Dedifferentiated amniotic fluid mesenchymal stem cell (primary cell): ENCODE data around the gene DERL2.

Experiments used
- DNase-seq: peaks from one replicate; pipeline ENCODE4 v3.0.0-alpha.2; 2016; ENCODE audit errors: extremely low spot score

The DERL2 gene

GRCh38 chr17:5501685-5502084 lies 15.7 kb upstream of the DERL2 start:
- no peak for DNase-seq

GRCh38 chr17:5500589-5501391 lies 14.8 kb upstream of the DERL2 start:
- peak; percentile 91 for DNase-seq

GRCh38 chr17:5500247-5500588 lies 14.2 kb upstream of the DERL2 start:
- no peak for DNase-seq

- no peak for DNase-seq
Observed at GRCh38 chr17:5499476-5500231, 13.7 kb upstream of the DERL2 start.

DNA sequence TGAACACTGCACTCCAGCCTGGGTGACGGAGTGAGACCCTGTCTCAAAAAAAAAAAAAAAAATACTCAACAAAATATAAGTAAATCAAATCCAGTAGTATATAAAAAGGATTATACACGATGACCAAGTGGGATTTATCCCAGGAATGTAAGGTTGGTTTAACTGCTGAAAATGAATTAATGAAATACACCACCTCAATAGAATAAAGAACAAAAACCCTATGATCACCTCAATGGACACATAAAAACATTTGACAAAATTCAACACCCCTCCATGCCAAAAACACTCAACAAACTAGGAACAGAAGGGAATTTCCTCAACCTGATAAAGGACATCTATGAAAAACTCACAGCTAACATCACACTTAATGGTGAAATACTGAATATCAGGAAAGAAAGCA lies 7.0 kb upstream of the DERL2 start:
- DNase-seq, result no peak

GRCh38 chr17:5488752-5489151 lies 2.8 kb upstream of the DERL2 start:
- DNase-seq, result no peak

DNA sequence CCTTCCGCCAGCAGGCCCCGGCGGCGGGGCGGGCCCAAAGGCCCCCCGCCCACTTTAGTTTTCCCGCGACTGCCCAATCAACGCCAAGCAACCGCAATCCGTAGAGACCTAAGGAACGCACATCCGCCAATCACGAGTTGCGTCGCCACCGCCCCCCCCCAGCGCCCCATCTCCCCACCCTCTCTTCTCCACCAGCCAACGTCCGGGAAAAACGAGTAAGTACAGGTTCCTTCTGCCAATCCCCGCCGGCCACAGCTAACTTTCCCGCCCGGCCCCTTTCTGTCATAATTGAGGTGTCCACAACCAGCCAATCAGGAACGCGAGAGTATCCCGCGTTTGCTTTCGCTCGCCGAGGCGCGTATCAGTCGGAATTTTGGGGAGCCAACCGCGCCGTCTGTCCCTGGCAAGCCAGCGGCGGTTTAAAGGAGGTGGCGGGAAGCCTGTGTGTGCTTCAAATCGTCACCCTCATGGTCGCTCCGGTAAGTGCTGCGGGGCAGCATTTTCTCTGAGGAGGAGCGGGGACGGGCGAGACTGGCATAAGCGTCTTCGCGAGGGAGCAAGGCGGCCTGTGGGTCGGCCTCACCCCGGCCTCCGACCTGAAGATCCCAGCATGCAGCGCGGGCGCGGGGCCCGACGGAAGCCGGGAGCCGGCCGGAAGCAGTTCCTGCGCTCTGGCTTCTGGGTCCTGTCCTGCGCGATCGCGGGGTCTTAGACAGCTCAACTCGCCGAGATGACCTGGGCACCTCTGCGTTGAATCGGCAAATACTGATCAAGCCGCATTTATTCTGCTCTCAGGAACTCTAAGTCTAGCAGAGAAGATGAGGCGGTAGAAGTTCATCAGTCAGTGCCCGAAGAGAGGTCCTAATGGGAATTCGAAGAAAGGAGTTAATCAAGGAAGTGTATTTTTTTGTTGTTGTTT lies 487 bp upstream of the DERL2 start, which contains the start of gene MIS12:
TSS of gene MIS12 (plus strand) at position 361 of the 919 bp plus-strand sequence. CDS start 2,297 bp downstream, outside the sequence.
- DNase-seq, result peak; percentile 99

DNA sequence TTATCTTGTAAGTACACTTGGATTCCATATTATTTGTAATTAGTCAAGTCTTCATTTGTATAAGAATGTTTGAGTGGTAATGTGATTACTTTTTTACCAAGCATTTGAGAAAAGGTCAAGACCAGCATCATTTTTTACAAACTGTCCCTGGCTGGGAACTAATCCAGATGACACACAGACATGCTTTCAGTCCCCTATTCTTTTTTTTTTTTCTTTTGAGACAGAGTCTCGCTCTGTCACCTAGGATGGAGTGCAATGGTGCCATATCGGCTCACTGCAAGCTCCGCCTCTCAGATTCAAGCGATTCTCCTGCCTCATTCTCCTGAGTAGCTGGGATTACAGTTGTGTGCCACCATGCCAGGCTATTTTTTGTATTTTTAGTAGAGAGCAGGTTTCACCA lies 4.5 kb downstream of the DERL2 start:
- DNase-seq, result no peak

GRCh38 chr17:5480962-5481361 lies 5.0 kb downstream of the DERL2 start:
- DNase-seq, result no peak

DNA sequence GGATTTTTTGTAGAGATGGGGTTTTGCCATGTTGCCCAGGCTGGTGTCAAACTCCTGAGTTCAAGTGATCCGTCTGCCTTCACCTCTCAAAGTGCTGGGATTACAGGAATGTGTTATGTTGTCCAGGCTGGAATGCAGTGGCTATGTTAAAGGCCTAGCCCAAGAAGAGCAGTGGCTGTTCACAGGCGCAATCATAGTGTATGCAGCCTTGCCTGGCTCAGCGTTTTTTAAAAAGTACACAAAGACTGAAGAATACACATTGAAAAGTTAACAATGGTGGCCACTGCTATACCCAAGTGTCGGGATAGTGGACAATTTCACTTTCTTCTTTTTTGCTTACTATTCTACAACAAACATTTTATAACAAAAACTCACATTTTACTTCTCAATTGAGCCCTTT lies 7.0 kb downstream of the DERL2 start:
- DNase-seq, result no peak

DNA sequence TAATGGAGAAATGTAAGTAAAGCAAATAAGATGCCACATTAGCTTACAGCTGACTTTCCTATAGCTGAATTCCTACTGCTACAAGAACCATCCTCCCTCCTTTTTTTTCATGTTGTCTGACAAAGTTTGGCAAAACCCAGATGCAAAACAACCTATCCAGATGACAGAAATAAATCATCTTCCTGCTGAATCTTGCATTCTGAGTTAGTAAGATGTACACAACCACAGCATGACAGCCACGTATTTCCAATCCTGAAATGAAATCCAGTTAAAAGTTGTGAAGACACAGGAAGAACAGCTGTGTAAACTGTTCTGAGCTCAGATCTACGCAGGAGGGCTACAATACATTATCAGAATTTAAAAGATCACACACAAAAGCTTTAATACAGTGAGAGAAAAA lies 12.1 kb downstream of the DERL2 start:
- DNase-seq, result no peak

- DNase-seq, result no peak
Observed at GRCh38 chr17:5472511-5472910, 13.5 kb downstream of the DERL2 start.

DNA sequence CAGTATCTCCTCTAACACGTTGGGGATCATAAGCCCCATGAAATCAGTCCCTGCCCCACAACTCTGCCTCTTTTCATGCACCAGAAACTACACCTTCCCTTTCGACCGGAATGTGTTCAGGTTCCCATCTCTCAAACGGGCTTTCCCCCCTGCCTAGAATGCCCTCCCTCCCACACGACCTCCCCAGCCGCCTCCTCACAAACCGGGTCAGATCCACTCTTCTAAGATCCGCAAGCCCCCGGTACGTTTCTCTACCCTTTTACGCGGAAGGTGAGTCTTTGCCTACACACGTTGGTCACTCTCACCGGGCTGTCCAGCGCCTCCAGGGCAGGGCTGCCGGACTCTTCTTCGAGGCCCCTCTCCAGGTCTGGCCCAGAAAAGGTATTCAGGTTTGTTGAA lies 17.9 kb downstream of the DERL2 start:
- DNase-seq, result no peak

DNA sequence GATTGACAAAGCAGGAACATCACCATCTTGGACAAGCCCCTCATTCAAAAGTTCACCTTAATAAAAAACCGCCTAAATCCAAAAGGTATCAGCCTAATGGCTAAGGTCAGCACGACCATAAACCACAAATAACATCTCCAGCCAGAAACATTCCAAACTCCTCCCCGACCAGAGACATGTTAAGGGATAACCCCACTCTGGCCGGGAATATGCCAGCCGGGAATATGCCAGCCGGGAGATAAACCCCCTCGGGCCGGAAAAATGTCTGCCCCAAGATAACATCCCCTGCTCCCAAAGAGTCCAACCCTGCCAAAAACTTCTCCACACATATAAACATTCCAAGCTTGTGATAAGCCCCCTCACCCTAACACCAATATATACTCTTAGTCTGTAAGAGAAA lies 18.6 kb downstream of the DERL2 start:
- no peak for DNase-seq

- no peak for DNase-seq
Observed at GRCh38 chr17:5466295-5466694, 19.7 kb downstream of the DERL2 start.

DNA sequence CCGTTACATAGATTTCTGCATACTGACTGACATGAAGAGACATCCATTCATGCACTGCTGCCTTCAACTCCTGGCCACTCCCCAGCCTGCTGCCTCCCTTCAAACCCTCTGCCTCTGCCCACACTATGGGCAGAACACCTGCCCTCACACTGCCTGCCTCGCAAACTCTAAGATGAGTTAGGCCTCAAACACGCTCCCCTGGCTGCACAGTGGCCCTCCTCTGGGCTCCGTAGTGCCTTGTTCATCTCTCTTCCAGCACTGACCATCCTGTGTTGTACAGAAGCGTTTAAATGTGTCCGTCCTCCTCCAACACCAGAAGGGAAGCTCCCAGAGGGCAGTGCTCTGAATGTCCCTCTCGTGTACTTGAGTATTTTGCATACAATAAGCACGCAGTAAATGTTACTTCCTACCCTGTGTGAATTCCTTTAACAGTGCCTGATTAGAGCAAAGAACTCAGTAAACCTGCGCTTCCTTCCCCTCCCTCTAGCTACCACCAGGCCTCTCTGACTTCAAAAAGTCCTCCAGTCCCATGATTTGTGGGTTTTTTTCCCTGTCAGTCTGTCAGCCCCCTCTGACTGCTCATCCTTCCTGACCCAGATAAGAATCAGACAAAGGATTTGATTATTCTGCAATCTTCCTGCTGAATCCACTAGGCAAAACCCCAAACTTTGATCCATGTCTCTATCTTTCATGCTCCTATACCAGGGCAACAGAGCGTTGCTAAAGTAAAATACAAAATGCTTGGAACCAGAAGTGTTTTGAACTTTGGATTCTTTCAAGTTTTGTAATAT lies 21.1 kb downstream of the DERL2 start:
- no peak for DNase-seq

GRCh38 chr17:5446786-5447185 lies 39.2 kb downstream of the DERL2 start:
- no peak for DNase-seq

DNA sequence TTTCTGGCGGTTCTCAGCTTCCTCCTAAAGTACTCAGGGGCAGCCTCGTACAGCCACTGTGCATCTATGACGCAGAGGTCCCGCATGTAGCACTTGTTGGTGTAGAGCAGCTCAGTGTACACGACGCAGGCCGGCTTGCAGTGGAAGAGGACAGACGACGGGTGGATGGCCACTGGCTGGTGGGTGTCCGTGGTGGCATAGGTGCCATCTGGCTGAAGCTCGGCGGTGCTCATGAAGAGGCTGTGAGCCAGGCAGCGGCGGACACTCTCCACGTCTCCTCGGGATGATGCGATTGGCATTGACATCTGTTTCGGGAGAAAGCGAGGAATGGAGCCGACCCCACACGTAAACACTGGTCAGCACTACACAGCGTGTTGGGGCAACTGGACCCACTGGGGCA lies 41.8 kb downstream of the DERL2 start:
- no peak for DNase-seq

DNA sequence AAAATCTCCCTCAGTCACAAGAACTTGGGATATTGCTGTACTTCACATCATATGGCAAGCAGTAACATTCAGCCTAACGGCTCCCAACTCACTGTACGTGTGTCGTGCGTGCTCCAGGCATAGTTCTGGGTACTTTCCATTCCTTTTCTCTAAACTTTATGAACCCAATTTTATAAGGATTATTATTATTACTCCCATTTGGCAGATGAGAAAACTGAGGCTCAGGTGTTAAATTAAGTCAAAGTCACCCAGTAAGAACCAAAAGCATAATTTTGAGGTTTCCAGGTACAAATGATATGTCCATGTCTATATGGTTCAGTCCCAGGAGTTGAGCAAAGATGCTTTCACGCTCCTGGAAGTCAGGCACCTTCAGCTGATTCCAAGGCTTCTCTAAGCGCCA lies 42.2 kb downstream of the DERL2 start:
- no peak for DNase-seq

DNA sequence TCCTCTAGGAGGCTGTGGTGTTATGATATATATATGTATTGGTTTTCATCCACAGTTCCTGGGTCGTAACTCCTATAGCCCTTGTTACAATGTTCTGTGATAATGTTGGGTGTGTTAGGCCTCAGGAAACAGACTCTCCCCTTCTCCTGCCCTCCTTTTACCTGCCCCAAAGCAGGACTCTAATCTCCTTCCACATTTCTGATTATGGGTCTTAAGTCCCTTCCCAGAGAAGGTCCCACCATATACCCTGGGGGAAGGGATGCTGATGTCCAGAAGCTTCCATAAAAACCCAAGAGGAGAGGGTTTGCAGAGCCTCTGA lies 46.6 kb downstream of the DERL2 start:
- no peak for DNase-seq

GRCh38 chr17:5438716-5439445 lies 47.1 kb downstream of the DERL2 start, which contains the start of gene C1QBP:
Gene C1QBP, minus strand, starts transcription at chr17:5439155. Its CDS starts 82 bp downstream, at chr17:5439073.
- DNase-seq, result peak; percentile 96
